A673 (cell line): ENCODE data around the gene NLRP12. TPM values are rescaled to one million over a fixed set of nuclear protein-coding genes. Genes with fewer than 3 reads are reported as not detected.
"Not testable (repeated sequence)": the region's sequence is repeated elsewhere in the genome, so short reads cannot be mapped to it uniquely, and the experiment has no call there.

Experiments used
- BruUV-seq: library from RNA; stranded (reverse); fragments of 400-500 nt; replicated peaks from 2 replicates; lab custom pipeline; 2021; lab: Mats Ljungman, UMichigan
- CTCF ChIA-PET: fragments of 300-600 bp; sonication (Branson Sonifier 250); formaldehyde crosslinking; loops from one replicate; lab custom pipeline; 2022; ENCODE audit warnings: antibody characterized with exemption; lab: Charles Lee
- POLR2A ChIA-PET: fragments of 300-600 bp; sonication (Branson Sonifier 250); formaldehyde crosslinking; loops from one replicate; lab custom pipeline; 2022; ENCODE audit warnings: antibody characterized with exemption; ENCODE audit not compliant: low non-redundant PET; lab: Charles Lee
- DNase-seq: peaks from one replicate; pipeline ENCODE4 v3.0.0-alpha.2; 2015; ENCODE audit warnings: low spot score
- H3K27ac ChIP-seq: fragments of 200-600 bp; sonication (generic); 2 replicates; pipeline ENCODE4 v1.5.1; 2016; ENCODE audit warnings: mixed run types, low read depth, mild to moderate bottlenecking, mixed read lengths, antibody characterized with exemption, low read length; ENCODE audit not compliant: poor library complexity, severe bottlenecking
- H3K27me3 ChIP-seq: fragments of 200-600 bp; sonication (generic); replicated peaks from 2 replicates; pipeline ENCODE4 v1.6.1; 2017; ENCODE audit warnings: mixed run types, low read depth, mild to moderate bottlenecking, mixed read lengths, antibody characterized with exemption, low read length; ENCODE audit not compliant: insufficient read depth, poor library complexity
- H3K36me3 ChIP-seq: fragments of 200-600 bp; sonication (generic); 2 replicates; pipeline ENCODE4 v1.6.1; 2016; ENCODE audit warnings: mixed run types, mild to moderate bottlenecking, mixed read lengths, antibody characterized with exemption, low read length; ENCODE audit not compliant: insufficient read depth, poor library complexity, severe bottlenecking
- H3K4me1 ChIP-seq: fragments of 200-600 bp; sonication (generic); 2 replicates; pipeline ENCODE4 v1.6.1; 2017; ENCODE audit warnings: mixed run types, mild to moderate bottlenecking, mixed read lengths, antibody characterized with exemption, low read length; ENCODE audit not compliant: insufficient read depth, poor library complexity, severe bottlenecking
- H3K4me3 ChIP-seq: fragments of 200-600 bp; sonication (generic); 2 replicates; pipeline ENCODE4 v1.5.1; 2016; ENCODE audit warnings: low read depth, mixed run types, mild to moderate bottlenecking, mixed read lengths, low read length; ENCODE audit not compliant: poor library complexity, severe bottlenecking
- H3K9me3 ChIP-seq: fragments of 200-600 bp; sonication (generic); 2 replicates; pipeline ENCODE4 v1.6.1; 2016; ENCODE audit warnings: mixed run types, low read depth, mild to moderate bottlenecking, mixed read lengths, antibody characterized with exemption, low read length; ENCODE audit not compliant: poor library complexity, severe bottlenecking
- EZH2 ChIP-seq: fragments of 200-600 bp; sonication (generic); IDR thresholded peaks from 2 replicates; pipeline ENCODE4 v1.6.1; 2017; ENCODE audit warnings: borderline replicate concordance, low read depth, mild to moderate bottlenecking, mixed read lengths, antibody characterized with exemption, low read length; ENCODE audit not compliant: poor library complexity, severe bottlenecking
- intact Hi-C: fragments of 100-400 bp; cut with micrococcal nuclease; formaldehyde crosslinking; loops from one replicate; pipeline ENCODE4 v1.10.0; 2022; ENCODE audit not compliant: unreplicated experiment
- total RNA-seq: library from RNA; stranded (reverse); gene quantifications from 2 replicates; pipeline ENCODE4 v1.2.3, GENCODE V29; 2021
- TF ChIP-seq, protein P1 (sequence below): fragments of 300-800, 200-600 bp; sonication (generic); conservative IDR thresholded peaks from 2 replicates; pipeline ENCODE4 v1.5.1; 2017; ENCODE audit warnings: low read depth, mild to moderate bottlenecking, antibody characterized with exemption, low read length, moderate library complexity, mixed read lengths

Gene NLRP12
- total RNA-seq, 1 experiment from 2014 or later: not detected

DNA sequence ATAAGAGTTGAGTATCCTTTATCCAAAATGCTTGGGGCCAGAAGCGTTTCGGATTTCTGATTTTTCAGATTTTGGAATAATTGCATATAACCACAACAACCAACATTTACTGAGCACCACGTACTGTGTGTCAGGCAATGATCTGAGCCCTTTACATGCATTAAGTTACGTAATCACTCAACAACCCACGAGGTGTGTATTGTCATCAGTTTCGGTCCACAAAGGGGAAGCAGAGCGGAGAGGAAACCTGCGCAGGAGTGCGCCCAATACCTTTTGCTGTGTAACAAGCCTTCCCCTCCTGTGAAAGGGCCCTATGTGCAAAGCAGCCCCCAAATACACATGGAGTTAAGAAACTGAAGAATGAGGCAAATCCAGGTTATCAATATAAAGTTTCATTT, 20.7 kb upstream of the NLRP12 start:
- DNase-seq: no peak
- H3K36me3 ChIP-seq: no peaks in the 10 kb centered on the region
- POLR2A ChIA-PET: no interaction called here
- H3K27me3 ChIP-seq: no peaks in the 10 kb centered on the region
- BruUV-seq: no TSS peak
- H3K4me1 ChIP-seq: peaks cover 7% of the 10 kb centered on the region
- no peak overlapping the region for H3K4me3 ChIP-seq
- no peak overlapping the region for H3K27ac ChIP-seq
- no peaks in the 10 kb centered on the region for H3K9me3 ChIP-seq
- intact Hi-C loops: no loop called here
- TF ChIP-seq EZH2: no peak
- TF ChIP-seq, protein P1, sequence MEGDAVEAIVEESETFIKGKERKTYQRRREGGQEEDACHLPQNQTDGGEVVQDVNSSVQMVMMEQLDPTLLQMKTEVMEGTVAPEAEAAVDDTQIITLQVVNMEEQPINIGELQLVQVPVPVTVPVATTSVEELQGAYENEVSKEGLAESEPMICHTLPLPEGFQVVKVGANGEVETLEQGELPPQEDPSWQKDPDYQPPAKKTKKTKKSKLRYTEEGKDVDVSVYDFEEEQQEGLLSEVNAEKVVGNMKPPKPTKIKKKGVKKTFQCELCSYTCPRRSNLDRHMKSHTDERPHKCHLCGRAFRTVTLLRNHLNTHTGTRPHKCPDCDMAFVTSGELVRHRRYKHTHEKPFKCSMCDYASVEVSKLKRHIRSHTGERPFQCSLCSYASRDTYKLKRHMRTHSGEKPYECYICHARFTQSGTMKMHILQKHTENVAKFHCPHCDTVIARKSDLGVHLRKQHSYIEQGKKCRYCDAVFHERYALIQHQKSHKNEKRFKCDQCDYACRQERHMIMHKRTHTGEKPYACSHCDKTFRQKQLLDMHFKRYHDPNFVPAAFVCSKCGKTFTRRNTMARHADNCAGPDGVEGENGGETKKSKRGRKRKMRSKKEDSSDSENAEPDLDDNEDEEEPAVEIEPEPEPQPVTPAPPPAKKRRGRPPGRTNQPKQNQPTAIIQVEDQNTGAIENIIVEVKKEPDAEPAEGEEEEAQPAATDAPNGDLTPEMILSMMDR: no peak
- CTCF ChIA-PET: no interaction called here

DNA sequence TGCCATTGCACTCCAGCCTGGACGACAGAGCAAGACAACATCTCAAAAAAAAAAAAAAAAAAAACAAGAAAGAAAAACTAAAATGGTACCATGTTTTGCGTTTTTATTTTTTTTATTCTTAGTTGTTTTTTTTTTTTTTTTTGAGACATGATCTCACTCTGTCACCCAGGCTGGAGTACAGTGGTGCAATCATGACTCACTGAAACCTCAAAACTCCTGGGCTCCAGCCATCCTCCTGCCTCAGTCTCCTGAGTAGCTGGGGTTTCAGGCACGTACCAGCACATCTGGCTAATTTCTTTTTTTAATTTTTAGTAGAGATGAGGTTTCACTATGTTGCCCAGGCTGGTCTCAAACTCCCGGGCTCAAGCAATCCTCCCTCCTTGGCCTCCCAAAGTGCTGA, 16.8 kb upstream of the NLRP12 start:
- DNase-seq, intact Hi-C loops, H3K9me3 ChIP-seq, H3K27me3 ChIP-seq, H3K4me3 ChIP-seq, H3K36me3 ChIP-seq, POLR2A ChIA-PET, H3K4me1 ChIP-seq, BruUV-seq, H3K27ac ChIP-seq: not testable (repeated sequence)
- CTCF ChIA-PET: interaction anchor here (0.7 to 1.4 kb wide), 2 partner anchors 26 to 189 kb away, joined by 3 to 5 read pairs; no protein-coding TSS in a partner anchor

DNA sequence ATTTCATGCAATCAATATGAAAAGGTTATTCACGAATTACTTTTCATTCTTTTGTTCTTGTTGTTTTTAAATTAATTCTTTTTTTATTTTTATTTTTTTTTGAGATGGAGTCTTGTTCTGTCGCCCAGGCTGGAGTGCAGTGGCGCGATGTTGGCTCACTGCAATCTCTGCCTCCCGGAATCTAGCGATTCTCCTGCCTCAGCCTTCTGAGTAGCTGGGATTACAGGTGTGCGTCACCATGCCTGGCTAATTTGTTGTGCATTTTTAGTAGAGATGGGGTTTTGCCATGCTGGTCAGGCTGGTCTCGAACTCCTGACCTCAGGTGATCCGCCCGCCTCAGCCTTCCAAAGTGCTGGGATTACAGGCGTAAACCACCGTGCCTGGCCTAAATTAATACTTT, 16.1 kb upstream of the NLRP12 start:
- H3K4me1 ChIP-seq, H3K4me3 ChIP-seq, H3K9me3 ChIP-seq, H3K36me3 ChIP-seq, intact Hi-C loops, CTCF ChIA-PET, H3K27me3 ChIP-seq, BruUV-seq, POLR2A ChIA-PET, H3K27ac ChIP-seq, DNase-seq: not testable (repeated sequence)

DNA sequence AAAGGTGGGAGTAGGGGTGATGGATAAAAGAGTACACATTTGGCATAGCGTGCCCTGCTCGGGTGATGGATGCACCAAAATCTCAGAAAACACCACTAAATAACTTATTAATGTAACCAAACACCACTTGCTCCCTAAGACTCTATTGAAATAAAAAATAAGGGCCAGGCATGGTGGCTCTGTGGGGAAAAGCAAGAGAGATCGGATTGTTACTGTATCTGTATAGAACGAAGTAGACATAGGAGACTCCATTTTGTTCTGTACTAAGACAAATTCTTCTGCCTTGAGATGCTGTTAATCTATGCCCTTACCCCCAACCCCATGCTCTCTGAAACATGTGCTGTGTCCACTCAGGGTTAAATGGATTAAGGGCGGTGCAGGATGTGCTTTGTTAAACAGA, 14.3 kb upstream of the NLRP12 start:
- H3K36me3 ChIP-seq, CTCF ChIA-PET, intact Hi-C loops, H3K27me3 ChIP-seq, BruUV-seq, H3K4me3 ChIP-seq, H3K9me3 ChIP-seq, POLR2A ChIA-PET, H3K27ac ChIP-seq, DNase-seq, H3K4me1 ChIP-seq: not testable (repeated sequence)

DNA sequence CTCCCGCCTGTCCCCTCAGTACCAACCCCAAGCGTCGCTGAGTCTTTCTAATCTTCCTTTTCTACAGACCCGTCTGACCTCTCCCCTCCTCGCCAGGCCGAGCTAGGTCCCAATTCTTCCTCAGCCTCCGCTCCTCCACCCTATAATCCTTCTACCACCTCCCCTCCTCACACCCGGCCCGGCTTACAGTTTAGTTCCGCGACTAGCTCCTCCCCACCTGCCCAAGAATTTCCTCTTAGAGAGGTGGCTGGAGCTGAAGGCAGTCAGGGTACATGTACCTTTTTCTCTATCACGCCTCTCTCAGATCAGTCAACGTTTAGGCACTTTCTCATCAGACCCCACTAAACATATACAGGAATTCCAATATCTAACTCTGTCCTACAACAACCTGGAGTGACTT, 8.7 kb upstream of the NLRP12 start:
- BruUV-seq, H3K36me3 ChIP-seq, H3K4me1 ChIP-seq, CTCF ChIA-PET, H3K27me3 ChIP-seq, H3K27ac ChIP-seq, H3K4me3 ChIP-seq, intact Hi-C loops, H3K9me3 ChIP-seq, DNase-seq, POLR2A ChIA-PET: not testable (repeated sequence)
